GM23338 (cell line): Measurements from ENCODE around the gene HBD. TPM values are rescaled to one million over a fixed set of nuclear protein-coding genes. Genes with fewer than 3 reads are reported as not detected.
"Not testable (repeated sequence)": the region's sequence is repeated elsewhere in the genome, so short reads cannot be mapped to it uniquely, and the experiment has no call there.

Experiments used
- ATAC-seq: fragments of 200-7000 bp; cut with Tn5 transposase; 3 replicates; pipeline ENCODE4 v1.9.1; 2020
- DNase-seq: peaks from one replicate; pipeline ENCODE4 v3.0.0-alpha.2; 2015; ENCODE audit warnings: low spot score
- H2AFZ ChIP-seq: fragments of 200-600 bp; sonication (generic); 2 replicates; pipeline ENCODE4 v1.8.0; 2016; ENCODE audit warnings: antibody characterized with exemption, mild to moderate bottlenecking, moderate library complexity
- H3F3A ChIP-seq: fragments of 200-600 bp; sonication (generic); replicated peaks from 2 replicates; pipeline ENCODE4 v1.8.0; 2017; ENCODE audit warnings: antibody characterized with exemption, mixed run types, low read depth
- H3K27ac ChIP-seq: fragments of 200-600 bp; sonication (generic); 2 replicates; pipeline ENCODE4 v1.6.1; 2016; ENCODE audit warnings: low read depth
- H3K27me3 ChIP-seq: fragments of 200-600 bp; sonication (generic); 2 replicates; pipeline ENCODE4 v1.8.0; 2016; ENCODE audit warnings: mild to moderate bottlenecking, mixed run types, moderate library complexity; ENCODE audit not compliant: insufficient read depth
- H3K36me3 ChIP-seq: fragments of 200-600 bp; sonication (generic); 2 replicates; pipeline ENCODE4 v1.8.0; 2016; ENCODE audit warnings: mild to moderate bottlenecking; ENCODE audit not compliant: insufficient read depth
- H3K4me1 ChIP-seq: fragments of 200-600 bp; sonication (generic); 2 replicates; pipeline ENCODE4 v1.8.0; 2016; ENCODE audit warnings: mild to moderate bottlenecking, moderate library complexity; ENCODE audit not compliant: insufficient read depth
- H3K4me2 ChIP-seq: fragments of 200-600 bp; sonication (generic); 2 replicates; pipeline ENCODE4 v1.7.1; 2017; ENCODE audit warnings: mixed run types
- H3K4me3 ChIP-seq: fragments of 200-600 bp; sonication (generic); 2 replicates; pipeline ENCODE4 v1.6.1; 2016; ENCODE audit warnings: mixed run types
- H3K79me2 ChIP-seq: fragments of 200-600 bp; sonication (generic); replicated peaks from 2 replicates; pipeline ENCODE4 v1.8.0; 2017; ENCODE audit warnings: mild to moderate bottlenecking; ENCODE audit not compliant: insufficient read depth
- H3K9me2 ChIP-seq: fragments of 200-600 bp; sonication (generic); 2 replicates; pipeline ENCODE4 v1.8.0; 2017; ENCODE audit not compliant: insufficient read depth
- H4K20me1 ChIP-seq: fragments of 200-600 bp; sonication (generic); replicated peaks from 2 replicates; pipeline ENCODE4 v1.8.0; 2017; ENCODE audit warnings: mild to moderate bottlenecking; ENCODE audit not compliant: insufficient read depth
- H3K27ac Mint-ChIP-seq: 2 replicates; pipeline ENCODE4 v1.8.0; 2020; ENCODE audit warnings: inconsistent platforms, mild to moderate bottlenecking, moderate library complexity, mixed read lengths
- H3K27me3 Mint-ChIP-seq: 3 replicates; pipeline ENCODE4 v1.8.0; 2022; ENCODE audit warnings: low read depth, mild to moderate bottlenecking, moderate library complexity, mixed read lengths, inconsistent platforms; ENCODE audit not compliant: insufficient read depth, poor library complexity
- H3K36me3 Mint-ChIP-seq: 3 replicates; pipeline ENCODE4 v1.8.0; 2021; ENCODE audit warnings: low read depth, mild to moderate bottlenecking, inconsistent platforms, moderate library complexity, mixed read lengths
- H3K4me1 Mint-ChIP-seq: 3 replicates; pipeline ENCODE4 v1.8.0; 2020; ENCODE audit warnings: mild to moderate bottlenecking, inconsistent platforms, mixed read lengths
- H3K4me3 Mint-ChIP-seq: 3 replicates; pipeline ENCODE4 v1.8.0; 2021; ENCODE audit warnings: moderate library complexity, mild to moderate bottlenecking, inconsistent platforms, mixed read lengths
- H3K9me3 Mint-ChIP-seq: 3 replicates; pipeline ENCODE4 v1.8.0; 2020; ENCODE audit warnings: moderate library complexity, mild to moderate bottlenecking, inconsistent platforms, mixed read lengths
- CTCF ChIP-seq, 2 experiments: fragments of 200-600 bp in 1 of 2; sonication (generic) in 1 of 2; conservative IDR thresholded peaks; 2 replicates each; pipeline versions ENCODE4 v1.5.1 to v1.6.1; 2016 to 2017; ENCODE audit warnings: antibody characterized with exemption in 2 of 2, low read depth in 2 of 2, mild to moderate bottlenecking in 2 of 2, moderate library complexity in 1 of 2
- EZH2phosphoT487 ChIP-seq: fragments of 200-600 bp; sonication (generic); IDR thresholded peaks from one replicate; pipeline ENCODE4 v1.8.1; 2018; ENCODE audit warnings: antibody characterized with exemption; ENCODE audit not compliant: unreplicated experiment
- NANOG ChIP-seq: IDR thresholded peaks from 2 replicates; pipeline ENCODE4 v1.6.1; 2016; ENCODE audit warnings: antibody characterized with exemption, borderline replicate concordance
- ZNF462 ChIP-seq: fragments of 250-450 bp; sonication (Bioruptor Pico); IDR thresholded peaks from 2 replicates; pipeline ENCODE4 v1.5.0; 2020; ENCODE audit warnings: mild to moderate bottlenecking, moderate library complexity
- polyA plus RNA-seq: library from polyadenylated mRNA; unstranded; fragments of >200 nt; fragmentation: Nextera tagmentation; extraction: Ambion mirVana; gene quantifications from 2 replicates; pipeline ENCODE4 v1.2.1, GENCODE V29; 2016
- total RNA-seq: library from RNA; depleted of rRNA; stranded (reverse); fragments of >200 nt; shearing (Covaris generic); gene quantifications from 2 replicates; pipeline ENCODE4 v1.2.3, GENCODE V29; 2014

HBD gene
- total and polyA plus RNA-seq, 2 experiments from 2014 or later: not detected

GRCh38 chr11:5257296-5257695 is 23.0 kb upstream of the HBD start:
- H3K4me3 Mint-ChIP-seq: no peak overlapping the region
- H3K79me2 ChIP-seq: no peaks in the 10 kb centered on the region
- no peak overlapping the region for H3K4me2 ChIP-seq
- H3K27ac ChIP-seq: no peak overlapping the region
- H3F3A ChIP-seq: no peaks in the 10 kb centered on the region
- DNase-seq (peak; percentile 83), ATAC-seq (peak; percentile 97)
- no peak overlapping the region for H2AFZ ChIP-seq
- H3K27me3 ChIP-seq: peaks cover 14% of the 10 kb centered on the region; the same call in 1 of the 2 replicates
- H3K36me3 Mint-ChIP-seq: peaks cover 21% of the 10 kb centered on the region; the same call in 2 of the 3 replicates
- no peak overlapping the region for H3K4me3 ChIP-seq
- H3K27me3 Mint-ChIP-seq: peaks cover 14% of the 10 kb centered on the region
- H3K36me3 ChIP-seq: no peaks in the 10 kb centered on the region
- no peak overlapping the region for H3K27ac Mint-ChIP-seq
- H3K4me1 Mint-ChIP-seq: peaks cover 28% of the 10 kb centered on the region
- H3K9me2 ChIP-seq: peaks cover 8% of the 10 kb centered on the region
- TF ChIP-seq EZH2phosphoT487: no peak
- TF ChIP-seq ZNF462 (CRISPR knock-in tag): peak; percentile 18; the same call in 1 of the 2 replicates
- TF ChIP-seq CTCF (conservative IDR thresholded peaks at IDR 0.05; ENCODE audit: low read depth in 2 of 2): no peak
- TF ChIP-seq NANOG: peak; percentile 54; the same call in 1 of the 2 replicates
- peaks cover 11% of the 10 kb centered on the region; the same call in 1 of the 2 replicates for H3K4me1 ChIP-seq
- H3K9me3 Mint-ChIP-seq: peaks cover 17% of the 10 kb centered on the region
- no peaks in the 10 kb centered on the region for H4K20me1 ChIP-seq

GRCh38 chr11:5254646-5255413 is 20.5 kb upstream of the HBD start, which contains the start of gene HBG2:
Gene HBG2 (minus strand): TSS chr11:5254781. CDS start chr11:5254728, 53 bp downstream.
- H2AFZ ChIP-seq, H3K4me2 ChIP-seq, H3F3A ChIP-seq, DNase-seq, H3K27ac Mint-ChIP-seq, H3K36me3 ChIP-seq, H3K4me3 Mint-ChIP-seq, ATAC-seq, H3K79me2 ChIP-seq, H4K20me1 ChIP-seq, H3K9me3 Mint-ChIP-seq, H3K27ac ChIP-seq, H3K4me3 ChIP-seq, H3K9me2 ChIP-seq: not testable (repeated sequence)
- Mint-ChIP-seq H3K36me3 (peaks cover 14% of the 10 kb centered on the region; the same call in 2 of the 3 replicates), H3K4me1 (peaks cover 28% of the 10 kb centered on the region), H3K27me3 (peaks cover 16% of the 10 kb centered on the region)
- Histone ChIP-seq H3K27me3 (peaks cover 14% of the 10 kb centered on the region; the same call in 1 of the 2 replicates), H3K4me1 (peaks cover 11% of the 10 kb centered on the region; the same call in 1 of the 2 replicates)

GRCh38 chr11:5254023-5254422 is 19.7 kb upstream of the HBD start:
- not testable (repeated sequence) for DNase-seq, H3K79me2 ChIP-seq, ATAC-seq, H3K27ac Mint-ChIP-seq, H3K4me2 ChIP-seq, H3K4me3 Mint-ChIP-seq, H3K36me3 Mint-ChIP-seq, H3K9me2 ChIP-seq, H3K27ac ChIP-seq, H3K36me3 ChIP-seq, H3K4me3 ChIP-seq, H3F3A ChIP-seq, H2AFZ ChIP-seq, H3K9me3 Mint-ChIP-seq, H4K20me1 ChIP-seq
- H3K27me3 ChIP-seq: peaks cover 14% of the 10 kb centered on the region; the same call in 1 of the 2 replicates
- Mint-ChIP-seq H3K27me3 (peaks cover 14% of the 10 kb centered on the region), H3K4me1 (peaks cover 22% of the 10 kb centered on the region)
- H3K4me1 ChIP-seq: peaks cover 11% of the 10 kb centered on the region; the same call in 1 of the 2 replicates
